ENCODE measurements around the gene COL6A6. TPM values are rescaled to one million over a fixed set of nuclear protein-coding genes. Genes with fewer than 3 reads are reported as not detected.
"Not testable (repeated sequence)": the region's sequence is repeated elsewhere in the genome, so short reads cannot be mapped to it uniquely, and the experiment has no call there.

Gene COL6A6
- total and polyA plus RNA-seq, 9 donors = 0.13 to 1.0 (median 0.25) TPM

GRCh38 chr3:130546920-130547679 is 30.1 kb downstream of the COL6A6 start:
- H3K4me1 ChIP-seq (ENCODE audit: insufficient read depth) = no peaks in the 10 kb centered on the region
- TF ChIP-seq EP300 (IDR thresholded peaks at IDR 0.05) (no peak), CTCF (IDR thresholded peaks at IDR 0.05) (no peak), POLR2A (IDR thresholded peaks at IDR 0.05) (no peak)
- intact Hi-C loops (cut with DNase I) = no loop called here

GRCh38 chr3:130547680-130548065 is 30.7 kb downstream of the COL6A6 start:
- DNase-seq; H3K4me3 ChIP-seq; H3K27ac ChIP-seq; H3K36me3 ChIP-seq; H3K4me1 ChIP-seq (ENCODE audit: insufficient read depth); H3K27me3 ChIP-seq; intact Hi-C loops (cut with DNase I); H3K9me3 ChIP-seq: not testable (repeated sequence)
- 86 to 92% (median 88%) methylated on average over 9 of the region's 9 CpGs for WGBS, 3 donors

More at GRCh38 chr3:130546920-130547679, 30.1 kb downstream of the COL6A6 start:
- Histone ChIP-seq H3K27ac (no peak overlapping the region), H3K9me3 (no peaks in the 10 kb centered on the region), H3K4me3 (no peak overlapping the region), H3K36me3 (no peaks in the 10 kb centered on the region), H3K27me3 (no peaks in the 10 kb centered on the region)
- DNase-seq = no peak
- WGBS, 3 donors = 90 to 95% (median 95%) methylated on average over 18 to 29 of the region's 29 CpGs

GRCh38 chr3:130548356-130548755 is 31.4 kb downstream of the COL6A6 start:
- WGBS, 3 donors = 77 to 91% (median 80%) methylated on average over 1 of the region's 1 CpG
- Histone ChIP-seq H3K27me3 (no peaks in the 10 kb centered on the region), H3K36me3 (no peaks in the 10 kb centered on the region), H3K27ac (no peak overlapping the region), H3K9me3 (no peaks in the 10 kb centered on the region), H3K4me3 (no peak overlapping the region), H3K4me1 (ENCODE audit: insufficient read depth) (no peaks in the 10 kb centered on the region)
- no peak for DNase-seq
- intact Hi-C loops (cut with DNase I) = no loop called here
- no peak for TF ChIP-seq EP300 (IDR thresholded peaks at IDR 0.05)
- TF ChIP-seq POLR2A (IDR thresholded peaks at IDR 0.05) = no peak
- no peak for TF ChIP-seq CTCF (IDR thresholded peaks at IDR 0.05)

- 12 to 21% (median 15%) methylated on average over 3 of the region's 3 CpGs for WGBS, 3 donors
- intact Hi-C loops (cut with DNase I) = no loop called here
- no peak for DNase-seq
Observed at GRCh38 chr3:130557336-130558035, 40.5 kb downstream of the COL6A6 start.

More at GRCh38 chr3:130557336-130558035, 40.5 kb downstream of the COL6A6 start:
- TF ChIP-seq EP300 (IDR thresholded peaks at IDR 0.05) = no peak
- no peak for TF ChIP-seq CTCF (IDR thresholded peaks at IDR 0.05)
- no peak for TF ChIP-seq POLR2A (IDR thresholded peaks at IDR 0.05)
- no peaks in the 10 kb centered on the region for H3K27me3 ChIP-seq
- H3K36me3 ChIP-seq = no peaks in the 10 kb centered on the region
- no peaks in the 10 kb centered on the region for H3K9me3 ChIP-seq
- H3K4me1 ChIP-seq (ENCODE audit: insufficient read depth) = no peaks in the 10 kb centered on the region
- H3K27ac ChIP-seq = no peak overlapping the region
- no peak overlapping the region for H3K4me3 ChIP-seq

Measured in ovary (tissue), 9 donors.